AG10803 (cell line): Measurements from ENCODE around the gene PPP1R9B.

Experiments used
- DNase-seq: peaks from one replicate; pipeline ENCODE4 v3.0.0; 2010; ENCODE audit warnings: low read depth
- H3K4me3 ChIP-seq: 2 replicates; pipeline ENCODE4 v1.5.1; 2011; ENCODE audit warnings: mild to moderate bottlenecking, low read length, control low read depth
- TF ChIP-seq, protein P1 (sequence below): conservative IDR thresholded peaks from 2 replicates; pipeline ENCODE4 v1.5.1; 2011; ENCODE audit warnings: mild to moderate bottlenecking, low read length, control low read depth, inconsistent platforms

Gene PPP1R9B

DNA sequence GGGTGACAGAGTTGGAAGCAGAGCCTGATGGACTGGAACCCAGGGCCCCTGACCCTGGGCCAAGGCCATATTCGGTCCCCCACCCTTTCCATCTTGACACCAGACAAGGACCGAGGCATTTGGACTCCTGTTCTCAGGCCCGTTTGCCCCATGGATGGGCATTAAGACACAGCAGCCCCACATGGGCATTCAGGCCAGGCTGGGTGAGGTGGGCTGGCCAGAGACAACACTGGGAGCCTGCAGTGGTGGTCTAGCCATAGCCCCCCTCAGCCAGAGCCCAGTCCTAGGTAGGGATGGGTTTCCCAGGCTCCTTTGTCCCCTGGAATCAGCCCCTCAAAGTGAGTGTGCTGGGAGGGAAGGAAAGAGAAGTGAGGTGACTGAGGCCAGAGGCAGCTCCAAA lies 53.7 kb downstream of the PPP1R9B start:
- TF ChIP-seq, protein P1, sequence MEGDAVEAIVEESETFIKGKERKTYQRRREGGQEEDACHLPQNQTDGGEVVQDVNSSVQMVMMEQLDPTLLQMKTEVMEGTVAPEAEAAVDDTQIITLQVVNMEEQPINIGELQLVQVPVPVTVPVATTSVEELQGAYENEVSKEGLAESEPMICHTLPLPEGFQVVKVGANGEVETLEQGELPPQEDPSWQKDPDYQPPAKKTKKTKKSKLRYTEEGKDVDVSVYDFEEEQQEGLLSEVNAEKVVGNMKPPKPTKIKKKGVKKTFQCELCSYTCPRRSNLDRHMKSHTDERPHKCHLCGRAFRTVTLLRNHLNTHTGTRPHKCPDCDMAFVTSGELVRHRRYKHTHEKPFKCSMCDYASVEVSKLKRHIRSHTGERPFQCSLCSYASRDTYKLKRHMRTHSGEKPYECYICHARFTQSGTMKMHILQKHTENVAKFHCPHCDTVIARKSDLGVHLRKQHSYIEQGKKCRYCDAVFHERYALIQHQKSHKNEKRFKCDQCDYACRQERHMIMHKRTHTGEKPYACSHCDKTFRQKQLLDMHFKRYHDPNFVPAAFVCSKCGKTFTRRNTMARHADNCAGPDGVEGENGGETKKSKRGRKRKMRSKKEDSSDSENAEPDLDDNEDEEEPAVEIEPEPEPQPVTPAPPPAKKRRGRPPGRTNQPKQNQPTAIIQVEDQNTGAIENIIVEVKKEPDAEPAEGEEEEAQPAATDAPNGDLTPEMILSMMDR = no peak
- DNase-seq = no peak
- peak overlapping the region; percentile 91; the same call in 1 of the 2 replicates for H3K4me3 ChIP-seq

DNA sequence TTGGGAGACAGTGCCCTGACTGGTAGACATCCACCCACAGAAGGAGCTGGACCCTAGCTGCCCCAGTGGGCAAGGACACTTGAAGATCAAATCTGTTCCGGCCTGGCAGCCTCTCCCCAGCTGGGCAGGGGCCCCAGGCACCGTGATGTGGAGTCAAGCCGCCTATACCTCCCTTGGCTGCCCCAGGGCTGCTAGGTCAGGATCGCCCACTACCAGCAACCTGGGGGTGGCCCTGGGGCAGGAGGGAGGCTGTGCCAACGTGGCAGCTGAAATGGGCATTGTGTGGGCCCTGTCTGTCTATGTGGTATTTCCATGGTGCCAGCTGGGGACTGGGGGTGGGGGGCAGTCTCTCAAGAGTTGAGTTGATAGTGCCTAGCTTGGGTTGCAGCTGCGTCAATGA lies 54.4 kb downstream of the PPP1R9B start:
- TF ChIP-seq, protein P1 = no peak
- H3K4me3 ChIP-seq = peak overlapping the region; percentile 91
- no peak for DNase-seq

DNA sequence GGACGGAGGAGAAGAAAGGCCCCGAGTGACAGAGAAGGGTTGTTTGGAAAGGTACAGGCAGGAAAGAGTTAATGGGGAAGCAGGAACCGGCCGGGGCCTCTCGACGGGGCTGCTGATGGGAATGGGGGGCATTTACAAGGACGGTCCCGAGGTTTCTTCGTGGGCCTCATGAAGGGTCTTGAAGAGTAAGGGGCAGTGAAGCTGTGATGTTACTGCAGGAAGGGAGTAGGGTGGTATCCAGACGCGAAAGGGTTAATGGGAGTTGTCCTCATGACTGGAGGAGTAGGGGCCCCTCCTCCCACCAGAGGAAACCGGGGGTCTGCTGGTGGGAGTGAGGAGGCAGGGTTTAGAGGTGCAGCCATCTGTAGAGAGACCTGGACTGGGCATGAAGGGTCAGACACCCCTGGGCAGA lies 54.8 kb downstream of the PPP1R9B start:
- no peak for DNase-seq
- peak overlapping the region; percentile 91 for H3K4me3 ChIP-seq
- TF ChIP-seq, protein P1 = no peak

DNA sequence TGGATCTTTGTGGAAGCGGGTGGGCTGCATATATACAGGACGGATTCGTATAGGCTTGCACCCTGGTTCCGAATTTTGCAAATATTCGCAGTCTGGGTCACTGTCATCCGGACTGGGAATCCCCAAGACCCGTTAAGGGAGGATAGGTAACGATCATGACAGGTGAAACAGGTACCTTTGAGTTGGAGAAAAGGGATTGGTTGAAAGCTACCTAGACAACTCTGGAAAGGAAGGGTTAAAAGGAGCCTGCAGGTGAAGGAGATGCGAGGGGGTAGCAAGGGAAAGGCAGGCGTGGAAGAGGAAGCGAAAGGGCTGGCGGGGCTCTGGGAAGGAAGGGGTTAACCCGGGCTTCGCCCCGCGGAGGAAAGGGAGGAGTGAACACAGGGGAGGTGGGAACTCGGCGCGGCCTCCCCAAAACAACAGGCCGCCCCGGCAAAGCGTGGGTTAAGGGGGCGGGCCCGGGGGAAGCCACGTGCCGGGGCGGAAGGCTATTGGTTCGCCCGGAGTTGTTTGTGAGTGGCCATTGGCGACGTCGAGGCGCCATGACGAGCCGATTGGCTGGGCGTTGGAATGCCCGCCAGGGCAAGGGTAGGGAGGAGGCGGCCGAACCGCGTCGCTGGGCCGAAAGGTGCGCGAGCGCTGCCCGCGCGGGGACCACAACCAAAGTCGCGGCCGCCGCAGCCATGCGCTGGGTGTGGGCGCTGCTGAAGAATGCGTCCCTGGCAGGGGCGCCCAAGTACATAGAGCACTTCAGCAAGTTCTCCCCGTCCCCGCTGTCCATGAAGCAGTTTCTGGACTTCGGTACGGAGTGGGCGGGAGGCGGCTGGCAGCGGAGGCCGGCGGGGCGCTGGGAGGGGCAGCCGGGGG lies 55.5 kb downstream of the PPP1R9B start, which contains the start of gene PDK2:
TSS of gene PDK2 (plus strand) at position 599 of the 867 bp plus-strand sequence. CDS start at position 684, 85 bp downstream.
- TF ChIP-seq, protein P1 = no peak; the same call in 1 of the 2 replicates
- H3K4me3 ChIP-seq = peak within 1 kb of the TSS; percentile 91
- peak; percentile 95 for DNase-seq

DNA sequence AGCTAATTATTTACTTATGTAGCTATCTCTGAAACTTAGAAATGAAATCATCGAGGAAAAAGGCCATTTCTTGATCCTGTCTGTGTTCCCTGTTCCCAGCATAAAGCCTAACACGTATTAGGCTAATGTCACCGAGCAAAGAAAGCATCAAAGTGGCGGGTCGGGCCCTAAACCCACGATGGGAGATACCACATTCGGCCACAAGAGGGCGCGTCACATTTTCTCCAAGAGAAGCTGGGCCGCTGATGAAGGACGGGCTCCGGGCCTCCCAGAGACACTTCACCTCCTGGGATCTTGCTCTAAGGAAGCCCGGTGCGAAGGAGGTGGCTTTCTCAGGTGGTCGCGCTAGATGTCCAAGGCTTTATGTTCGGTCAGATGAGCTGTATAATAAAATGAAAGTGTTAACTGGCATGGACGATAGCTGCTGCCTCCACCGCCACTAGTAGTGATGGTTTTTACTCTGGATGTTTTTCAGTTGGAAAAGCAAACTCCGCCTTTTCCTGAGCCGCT lies 56.2 kb downstream of the PPP1R9B start:
- TF ChIP-seq, protein P1 = peak; percentile 74
- peak overlapping the region; percentile 64 for H3K4me3 ChIP-seq
- peak; percentile 82 for DNase-seq

DNA sequence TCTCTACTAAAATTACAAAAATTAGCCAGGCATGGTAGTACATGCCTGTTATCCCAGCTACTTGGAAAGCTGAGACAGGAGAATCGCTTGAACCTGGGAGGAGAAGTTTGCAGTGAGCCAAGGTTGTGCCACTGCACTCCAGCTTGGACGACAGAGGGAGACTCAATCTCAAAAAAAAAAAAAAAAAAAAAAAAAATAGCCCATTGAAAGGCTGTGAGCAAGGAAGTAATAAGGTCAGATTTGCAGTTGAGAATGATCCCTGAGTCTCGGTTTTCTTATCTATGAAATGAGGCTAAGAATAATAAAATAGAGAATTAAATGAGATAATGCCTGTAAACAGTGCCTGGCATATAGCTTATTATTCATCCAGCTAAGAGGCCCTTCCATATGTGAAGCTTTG lies 56.7 kb downstream of the PPP1R9B start:
- TF ChIP-seq, protein P1 = no peak
- no peak overlapping the region for H3K4me3 ChIP-seq
- DNase-seq = no peak

DNA sequence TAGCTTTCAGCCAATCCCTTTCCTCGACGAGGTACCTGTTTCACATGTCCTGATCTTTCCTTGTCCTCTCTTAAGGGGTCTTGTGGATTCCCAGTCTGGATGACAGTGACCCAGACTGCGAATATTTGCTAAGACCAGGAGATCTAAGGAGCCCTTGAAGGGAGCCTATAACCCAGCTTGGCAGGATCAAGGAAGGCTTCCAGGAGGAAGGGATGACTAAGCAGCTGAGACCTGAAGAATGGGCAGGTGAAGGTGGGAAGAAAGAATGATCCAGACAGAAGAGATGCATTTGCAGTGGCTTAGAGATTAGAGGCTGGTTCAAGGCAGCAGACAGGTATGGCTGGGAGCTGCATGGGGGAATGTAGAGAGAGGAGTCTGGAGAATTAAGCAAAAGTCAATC lies 57.2 kb downstream of the PPP1R9B start:
- H3K4me3 ChIP-seq = no peak overlapping the region
- no peak for DNase-seq
- TF ChIP-seq, protein P1 = no peak
